GM15510 (cell line): ENCODE data around the gene DLG4.

Source experiments
- POLR2A ChIP-seq: IDR thresholded peaks from 3 replicates; pipeline ENCODE4 v1.6.1; 2011; ENCODE audit warnings: borderline replicate concordance; ENCODE audit not compliant: insufficient read length; ENCODE audit errors: extremely low read depth

The DLG4 gene

GRCh38 chr17:7253082-7253481 lies 33.4 kb upstream of the DLG4 start:
- no peak for TF ChIP-seq POLR2A

GRCh38 chr17:7252176-7253043 lies 32.8 kb upstream of the DLG4 start, which contains the start of gene ELP5:
Gene ELP5, plus strand, starts transcription at chr17:7252215. Its CDS starts 336 bp downstream, at chr17:7252551.
- peak; percentile 88 for TF ChIP-seq POLR2A

GRCh38 chr17:7251661-7252175 lies 32.1 kb upstream of the DLG4 start, which contains the start of gene CTDNEP1:
Gene CTDNEP1, minus strand, starts transcription at chr17:7251734. Its CDS starts 438 bp downstream, at chr17:7251296.
- peak; percentile 54 for TF ChIP-seq POLR2A

- no peak for TF ChIP-seq POLR2A
Measured at GRCh38 chr17:7250695-7251627, 31.3 kb upstream of the DLG4 start.

GRCh38 chr17:7249830-7250229 lies 30.2 kb upstream of the DLG4 start:
- TF ChIP-seq POLR2A = no peak

GRCh38 chr17:7249214-7249613 lies 29.6 kb upstream of the DLG4 start:
- TF ChIP-seq POLR2A = no peak

- no peak for TF ChIP-seq POLR2A
Measured at GRCh38 chr17:7248796-7249195, 29.2 kb upstream of the DLG4 start.

GRCh38 chr17:7246779-7247178 lies 27.1 kb upstream of the DLG4 start:
- no peak for TF ChIP-seq POLR2A

GRCh38 chr17:7243453-7243729 lies 23.8 kb upstream of the DLG4 start:
- no peak for TF ChIP-seq POLR2A

- TF ChIP-seq POLR2A = peak; percentile 55
Measured at GRCh38 chr17:7242717-7243452, 23.2 kb upstream of the DLG4 start.

GRCh38 chr17:7241783-7242716 lies 22.4 kb upstream of the DLG4 start, which contains the start of gene GABARAP:
Gene GABARAP, minus strand, starts transcription at chr17:7242449. Its CDS starts 119 bp downstream, at chr17:7242330.
- TF ChIP-seq POLR2A = peak; percentile 43

GRCh38 chr17:7241090-7241733 lies 21.6 kb upstream of the DLG4 start:
- no peak for TF ChIP-seq POLR2A

- TF ChIP-seq POLR2A = no peak
Measured at GRCh38 chr17:7240375-7240774, 20.7 kb upstream of the DLG4 start.
